Fibroblast of villous mesenchyme (primary cell): ENCODE results near the gene PPP3CB. TPM values are rescaled to one million over a fixed set of nuclear protein-coding genes. Genes with fewer than 3 reads are reported as not detected.

Source experiments
- DNase-seq: peaks from one replicate; pipeline ENCODE4 v3.0.0-alpha.2; 2010; ENCODE audit warnings: low read depth
- H3K4me3 ChIP-seq: 2 replicates; pipeline ENCODE4 v1.5.1; 2011; ENCODE audit warnings: low read depth, mild to moderate bottlenecking, low read length
- CTCF ChIP-seq: IDR thresholded peaks from 2 replicates; pipeline ENCODE4 v1.5.1; 2012; ENCODE audit warnings: low read depth, mild to moderate bottlenecking, low read length; ENCODE audit not compliant: insufficient read depth
- total RNA-seq: library from RNA; depleted of rRNA; stranded (reverse); fragments of >200 nt; gene quantifications from 2 replicates; pipeline ENCODE4 v1.2.3, GENCODE V29; 2012

The PPP3CB gene
- total RNA-seq, 1 donor, result 27.2 TPM

- no peak for DNase-seq
- H3K4me3 ChIP-seq, result no peak overlapping the region
- no peak for TF ChIP-seq CTCF
Measured at GRCh38 chr10:73432646-73433537, 62.9 kb downstream of the PPP3CB start.

- no peak for TF ChIP-seq CTCF
- no peak overlapping the region for H3K4me3 ChIP-seq
- no peak for DNase-seq
Measured at GRCh38 chr10:73426318-73426717, 69.5 kb downstream of the PPP3CB start.

GRCh38 chr10:73424478-73424877 lies 71.3 kb downstream of the PPP3CB start:
- DNase-seq, result no peak
- no peak for TF ChIP-seq CTCF
- H3K4me3 ChIP-seq, result no peak overlapping the region

GRCh38 chr10:73423309-73423708 lies 72.5 kb downstream of the PPP3CB start:
- H3K4me3 ChIP-seq, result no peak overlapping the region
- DNase-seq, result no peak
- no peak for TF ChIP-seq CTCF

GRCh38 chr10:73416571-73416970 lies 79.3 kb downstream of the PPP3CB start:
- no peak for TF ChIP-seq CTCF
- no peak overlapping the region for H3K4me3 ChIP-seq
- DNase-seq, result no peak

GRCh38 chr10:73414230-73414945 lies 81.4 kb downstream of the PPP3CB start:
- peak overlapping the region; percentile 89 for H3K4me3 ChIP-seq
- no peak for TF ChIP-seq CTCF
- no peak for DNase-seq
